HG02623 (cell line): Measurements from ENCODE around the gene KDM6A.
"Not testable (repeated sequence)": the region's sequence is repeated elsewhere in the genome, so short reads cannot be mapped to it uniquely, and the experiment has no call there.

Source experiments
- ATAC-seq: cut with Tn5 transposase; IDR thresholded peaks from one replicate; pipeline ENCODE4 v1.9.1; 2021; ENCODE audit warnings: moderate library complexity; ENCODE audit not compliant: unreplicated experiment

Gene KDM6A

DNA sequence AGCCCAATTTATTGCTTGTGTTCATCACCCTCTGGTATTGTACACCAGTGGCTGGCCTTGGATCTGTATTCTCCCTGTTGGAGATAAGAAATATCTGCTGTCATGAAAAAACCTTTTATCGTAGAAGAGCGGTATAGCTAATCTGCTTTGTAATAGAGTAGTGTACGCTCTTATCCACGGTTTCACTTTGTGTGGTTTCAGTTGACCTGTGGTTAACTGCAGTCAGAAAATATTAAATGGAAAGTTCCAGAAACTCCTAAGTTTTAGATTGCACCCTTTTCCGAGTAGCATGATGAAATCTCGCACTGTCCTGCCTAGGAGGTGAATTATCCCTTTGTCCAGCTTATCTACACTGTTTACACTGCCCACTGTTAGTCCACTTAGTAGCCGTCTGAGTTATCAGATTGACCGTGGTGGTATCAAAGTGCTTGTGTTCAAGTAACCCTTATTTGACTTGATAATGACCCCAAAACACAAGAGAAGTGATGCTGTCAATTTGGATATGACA, 42.4 kb downstream of the KDM6A start:
- ATAC-seq, result no peak

DNA sequence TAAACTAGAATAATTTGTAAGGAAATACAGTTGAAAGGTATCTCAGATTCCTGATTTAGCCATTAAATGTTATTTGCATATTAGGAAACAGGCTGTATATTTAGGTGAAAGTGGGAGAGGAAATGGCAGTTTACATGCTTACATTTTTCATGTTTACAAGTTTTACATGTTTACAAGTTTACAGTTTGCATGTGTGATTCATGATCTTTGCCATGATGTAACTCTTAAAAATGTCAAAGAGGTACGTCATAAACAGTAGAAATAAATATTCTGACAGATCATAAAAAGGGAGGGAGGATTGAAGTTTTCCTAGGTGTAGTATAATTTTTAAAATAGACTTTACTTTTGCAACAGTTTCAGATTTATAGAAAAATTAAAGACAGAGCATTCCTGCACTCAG, 45.7 kb downstream of the KDM6A start:
- ATAC-seq, result no peak

DNA sequence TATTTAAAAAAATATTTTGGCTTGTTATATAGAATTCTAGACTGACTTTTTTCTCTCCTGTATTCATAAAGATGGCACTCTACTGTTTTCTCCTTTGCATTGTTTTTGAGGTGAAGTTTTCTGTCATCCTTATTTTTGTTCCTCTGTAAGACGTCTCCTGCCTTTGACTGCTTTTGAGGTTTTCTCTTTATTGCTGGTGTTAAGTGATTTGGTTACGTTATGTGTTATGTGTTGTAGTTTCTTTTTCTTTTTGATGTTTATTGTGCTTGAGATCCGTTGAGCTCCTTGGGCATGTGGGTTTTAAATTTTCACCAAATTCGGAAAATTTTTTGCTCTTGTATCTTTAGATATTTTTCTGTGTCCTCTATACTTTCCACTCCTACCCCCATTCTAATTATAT, 50.0 kb downstream of the KDM6A start:
- ATAC-seq, result no peak

DNA sequence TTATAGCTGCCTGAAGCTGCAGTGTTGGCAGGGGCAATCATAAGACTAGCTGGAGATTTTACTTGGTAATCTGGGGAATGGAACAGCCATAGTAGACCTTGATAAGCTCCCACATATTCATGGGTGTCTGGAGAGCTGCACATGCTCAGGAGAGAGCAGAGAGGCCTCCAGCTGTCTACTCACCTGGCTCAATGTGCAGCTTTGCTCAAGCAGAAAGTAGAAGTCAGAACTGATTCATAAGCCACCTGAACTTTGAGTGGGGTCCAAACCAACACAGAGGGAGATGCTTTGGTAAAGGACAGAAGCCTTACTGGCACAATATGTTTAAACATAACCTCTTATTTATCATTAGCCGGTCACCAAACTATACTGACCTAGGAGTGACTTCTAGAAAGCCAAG, 54.4 kb downstream of the KDM6A start:
- ATAC-seq, result no peak

DNA sequence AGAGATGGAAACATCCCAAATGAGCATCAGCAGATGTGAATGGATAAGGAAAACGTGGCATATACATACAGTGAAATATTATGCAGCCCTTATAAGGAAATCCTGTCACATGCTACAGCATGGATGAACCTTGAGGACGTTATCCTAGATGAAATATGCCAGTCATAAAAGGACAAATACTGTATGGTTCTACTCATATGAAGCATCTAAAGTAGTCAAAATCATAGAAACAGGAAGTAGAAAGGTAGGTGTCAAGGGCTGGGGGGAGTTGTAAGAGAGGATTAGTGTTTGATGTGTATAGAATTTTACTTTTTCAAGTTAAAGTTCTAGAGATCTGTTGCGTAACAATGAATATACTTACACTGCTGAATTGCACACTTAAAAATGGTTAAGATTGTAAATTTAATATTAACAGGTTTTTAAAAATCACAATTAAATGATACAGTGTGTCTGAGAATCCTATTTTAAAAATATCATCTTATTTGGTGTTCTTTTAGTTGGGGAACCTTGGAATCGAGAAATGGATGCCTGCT, 58.5 kb downstream of the KDM6A start:
- ATAC-seq, result no peak

DNA sequence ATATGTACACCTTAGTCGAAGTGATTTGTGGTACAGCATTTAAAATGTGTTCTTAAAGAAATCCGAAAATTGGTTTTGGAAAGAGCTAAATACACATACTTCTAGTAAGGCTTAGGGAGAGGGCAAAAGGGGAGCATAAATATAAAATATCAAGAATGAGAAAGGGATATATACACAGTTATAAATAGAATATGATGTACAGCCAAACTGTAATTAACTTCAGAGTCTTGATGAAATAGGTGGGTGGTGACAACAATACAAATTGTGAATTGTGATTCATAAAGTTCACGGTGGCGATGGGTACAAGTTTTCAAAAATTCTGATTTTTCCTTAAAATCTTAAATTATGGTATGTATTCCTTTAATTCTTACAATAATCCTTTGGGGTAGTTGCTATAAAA, 62.2 kb downstream of the KDM6A start:
- ATAC-seq, result no peak

DNA sequence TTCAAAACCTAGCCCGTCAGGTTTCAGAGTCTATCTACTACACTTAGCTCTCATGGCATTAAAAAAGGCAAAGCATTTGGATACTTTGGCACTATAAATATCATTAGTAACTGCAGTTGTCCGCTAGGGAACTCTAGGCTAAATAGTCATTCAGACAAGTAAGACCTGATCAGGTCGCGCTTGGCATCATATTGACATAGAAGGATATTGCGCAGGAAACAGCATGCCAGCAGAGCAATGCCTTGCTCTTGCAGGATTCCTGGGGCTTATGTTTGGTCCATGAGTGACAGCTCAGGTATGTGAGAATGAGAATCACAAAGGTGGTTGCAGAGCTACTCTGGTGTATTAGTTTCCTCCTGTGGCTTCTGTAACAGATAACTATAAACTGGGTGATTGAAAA, 62.7 kb downstream of the KDM6A start:
- no peak for ATAC-seq

DNA sequence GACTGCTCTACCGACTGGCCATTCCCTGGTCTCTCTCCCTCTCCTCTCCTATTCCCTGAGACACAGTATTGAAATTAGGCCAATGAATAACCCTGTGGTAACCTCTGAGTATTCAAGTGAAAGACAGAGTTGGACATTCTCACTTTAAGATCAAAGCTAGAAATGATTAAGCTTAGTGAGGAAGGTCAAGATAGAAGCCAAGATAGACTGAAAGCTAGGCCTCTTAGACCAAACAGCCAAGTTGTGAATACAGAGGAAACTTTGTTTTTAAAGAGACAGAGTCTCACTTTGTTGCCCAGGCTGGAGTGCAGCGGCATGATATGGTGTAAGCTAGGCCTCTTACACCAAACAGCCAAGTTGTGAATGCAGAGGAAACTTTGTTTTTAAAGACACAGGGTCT, 64.6 kb downstream of the KDM6A start:
- no peak for ATAC-seq

DNA sequence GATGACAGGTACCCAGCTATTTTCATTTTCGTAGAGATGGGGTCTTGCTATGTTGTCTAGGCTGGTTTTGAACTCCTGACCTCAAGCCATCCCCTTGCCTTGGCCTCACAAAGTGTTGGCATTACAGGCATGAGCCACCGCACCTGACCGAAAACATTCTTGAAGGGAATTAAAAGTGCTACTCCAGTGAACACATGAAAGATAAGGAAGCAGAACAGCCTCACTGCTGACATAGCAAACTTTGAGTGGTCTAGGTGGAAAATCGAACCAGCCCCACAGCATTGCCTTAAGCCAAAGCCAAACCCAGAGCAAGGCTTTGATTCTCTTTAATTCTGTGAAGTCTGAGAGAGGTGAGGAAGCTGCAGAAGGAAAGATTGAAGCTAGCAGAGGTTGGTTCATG, 65.1 kb downstream of the KDM6A start:
- no peak for ATAC-seq

DNA sequence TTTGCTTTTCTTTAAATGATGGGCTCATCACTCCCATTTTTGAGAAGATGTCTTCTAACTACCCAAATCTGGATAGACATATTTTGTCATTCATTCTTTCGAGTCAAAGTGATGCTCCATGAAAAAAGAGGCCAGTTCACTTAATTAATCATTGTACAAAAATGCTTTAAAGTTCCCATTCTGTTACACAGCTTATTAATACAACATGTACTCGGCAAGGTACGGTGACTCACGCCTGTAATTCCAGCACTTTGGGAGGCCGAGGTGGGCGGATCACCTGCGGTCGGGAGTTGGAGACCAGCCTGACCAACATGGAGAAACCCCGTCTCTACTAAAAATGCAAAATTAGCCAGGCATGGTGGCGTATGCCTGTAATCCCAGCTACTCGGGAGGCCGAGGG, 67.6 kb downstream of the KDM6A start:
- ATAC-seq, result not testable (repeated sequence)

DNA sequence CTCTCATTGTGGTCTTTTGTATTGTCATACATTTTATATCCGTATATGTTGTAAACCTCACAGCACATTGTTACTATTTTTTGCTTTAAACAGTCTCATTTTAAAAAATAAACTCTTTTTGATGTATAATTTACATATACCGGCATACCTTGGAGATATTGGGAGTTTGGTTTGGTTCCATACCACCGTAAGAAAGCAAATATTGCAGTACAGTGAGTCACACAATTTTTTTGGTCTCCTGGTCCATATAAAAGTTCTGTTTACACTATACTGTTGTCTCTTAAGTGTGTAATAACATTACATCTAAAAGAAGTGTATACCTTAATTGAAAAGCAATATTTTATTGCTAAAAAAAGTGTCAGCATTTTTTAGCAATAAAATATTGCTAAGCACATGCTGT, 70.0 kb downstream of the KDM6A start:
- no peak for ATAC-seq

DNA sequence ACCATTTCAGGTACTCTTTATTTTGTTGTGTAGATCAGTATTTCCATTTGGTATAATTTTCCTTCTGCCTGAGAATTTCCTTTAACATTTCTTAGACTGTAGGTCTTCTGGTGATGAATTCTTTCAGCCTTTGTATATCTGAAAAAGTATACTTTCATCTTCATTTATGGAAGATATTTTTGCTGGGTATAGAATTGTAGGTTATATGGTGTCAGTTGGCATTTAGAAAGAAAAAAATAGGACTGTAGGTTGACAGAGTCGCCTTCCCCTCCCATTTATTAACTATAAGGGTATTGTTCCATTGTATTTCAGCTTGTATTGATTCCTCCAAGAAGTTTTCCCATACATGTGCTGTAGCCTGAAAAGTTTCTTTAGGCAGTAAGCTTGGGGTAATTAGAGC, 71.9 kb downstream of the KDM6A start:
- no peak for ATAC-seq

DNA sequence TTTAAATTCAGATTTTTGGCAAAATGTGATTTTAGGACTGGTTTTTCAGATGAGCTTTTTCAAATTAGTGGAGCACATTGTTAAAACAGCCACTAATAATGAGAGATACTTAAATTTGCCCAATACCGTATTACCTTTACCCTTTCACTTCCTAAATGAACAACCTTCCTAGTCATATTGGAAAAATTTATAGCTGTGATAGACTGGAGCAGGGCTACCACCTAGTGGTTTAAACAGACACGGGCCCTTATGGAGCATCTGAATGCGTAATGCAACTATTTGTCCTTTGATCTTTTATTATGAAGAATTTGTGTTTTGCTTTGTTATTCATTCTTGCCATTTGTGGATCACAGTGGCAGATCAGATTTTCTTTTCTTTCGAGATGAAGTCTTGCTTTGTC, 72.7 kb downstream of the KDM6A start:
- ATAC-seq, result no peak

DNA sequence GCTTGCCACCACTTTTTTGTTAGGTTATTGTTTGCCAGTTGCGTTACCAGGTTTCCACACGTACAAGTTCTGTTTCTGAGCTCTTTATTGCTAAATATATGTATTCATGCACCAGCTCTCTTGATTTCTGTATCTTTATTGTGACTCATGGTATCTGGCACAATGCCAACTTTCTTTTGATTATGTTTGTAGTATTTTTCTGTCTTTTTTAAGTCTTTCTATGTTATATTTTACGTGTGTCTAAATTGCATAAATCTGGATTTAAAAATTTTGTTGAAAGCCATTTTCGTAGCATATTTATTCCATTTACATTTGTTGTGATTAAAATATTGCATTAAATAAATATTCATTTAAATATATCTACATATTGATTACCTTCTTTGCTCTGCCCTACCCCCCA, 73.8 kb downstream of the KDM6A start:
- no peak for ATAC-seq

DNA sequence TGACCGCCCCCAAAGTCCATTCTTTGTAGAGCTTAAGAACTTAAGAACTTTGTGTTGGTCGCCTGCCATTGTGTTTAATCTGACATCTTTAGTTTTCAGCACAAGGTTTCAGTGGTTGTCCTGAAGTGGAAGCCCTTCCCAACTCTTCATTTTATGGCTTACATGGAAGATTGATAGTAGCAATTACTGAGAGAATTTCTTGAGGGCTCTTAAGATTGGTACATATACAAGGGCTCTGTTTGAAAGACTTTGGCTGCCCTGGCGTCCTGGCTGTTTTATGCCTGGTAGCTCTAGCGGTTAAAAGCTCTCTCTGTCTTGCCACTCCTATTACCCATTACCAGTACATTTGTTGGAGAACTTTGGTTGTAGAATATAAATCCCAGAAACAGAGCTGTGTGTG, 75.0 kb downstream of the KDM6A start:
- no peak for ATAC-seq

DNA sequence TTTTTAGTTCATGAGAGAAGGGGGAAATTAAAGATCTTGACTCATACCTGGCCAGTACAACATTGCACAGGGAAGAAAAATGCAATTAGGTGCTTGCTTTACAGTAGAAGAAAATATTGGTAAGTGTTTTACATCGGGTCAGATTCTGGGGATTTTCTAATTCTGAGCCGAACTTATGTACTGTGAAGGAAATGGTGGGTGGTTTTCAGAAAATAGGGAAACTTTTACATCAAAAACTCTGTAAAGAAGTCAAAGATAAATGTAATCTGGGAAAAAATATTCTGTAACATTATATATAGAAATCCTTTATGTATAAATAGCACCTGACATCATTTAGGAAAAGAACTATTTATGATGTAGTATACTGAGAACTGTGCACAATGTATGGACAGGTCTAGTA, 75.4 kb downstream of the KDM6A start:
- no peak for ATAC-seq

DNA sequence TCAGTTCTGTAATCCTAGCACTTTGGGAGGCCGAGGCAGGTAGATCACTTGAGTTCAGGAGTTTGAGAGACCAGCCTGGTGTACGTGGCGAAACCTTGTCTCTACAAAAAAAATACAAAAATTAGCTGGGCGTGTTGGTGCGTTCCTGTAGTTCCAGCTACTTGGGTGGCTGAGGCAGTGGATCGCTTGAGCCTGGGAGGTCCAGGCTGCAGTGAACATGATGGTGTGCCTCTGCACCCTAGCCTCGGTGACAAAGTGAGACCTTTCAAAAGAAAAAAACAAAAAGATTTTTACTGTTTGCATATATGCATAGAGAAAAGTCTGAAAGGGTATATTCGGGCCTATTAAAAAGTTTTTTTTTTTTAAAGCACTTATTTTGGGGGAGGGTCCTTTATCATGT, 76.1 kb downstream of the KDM6A start:
- ATAC-seq, result no peak

DNA sequence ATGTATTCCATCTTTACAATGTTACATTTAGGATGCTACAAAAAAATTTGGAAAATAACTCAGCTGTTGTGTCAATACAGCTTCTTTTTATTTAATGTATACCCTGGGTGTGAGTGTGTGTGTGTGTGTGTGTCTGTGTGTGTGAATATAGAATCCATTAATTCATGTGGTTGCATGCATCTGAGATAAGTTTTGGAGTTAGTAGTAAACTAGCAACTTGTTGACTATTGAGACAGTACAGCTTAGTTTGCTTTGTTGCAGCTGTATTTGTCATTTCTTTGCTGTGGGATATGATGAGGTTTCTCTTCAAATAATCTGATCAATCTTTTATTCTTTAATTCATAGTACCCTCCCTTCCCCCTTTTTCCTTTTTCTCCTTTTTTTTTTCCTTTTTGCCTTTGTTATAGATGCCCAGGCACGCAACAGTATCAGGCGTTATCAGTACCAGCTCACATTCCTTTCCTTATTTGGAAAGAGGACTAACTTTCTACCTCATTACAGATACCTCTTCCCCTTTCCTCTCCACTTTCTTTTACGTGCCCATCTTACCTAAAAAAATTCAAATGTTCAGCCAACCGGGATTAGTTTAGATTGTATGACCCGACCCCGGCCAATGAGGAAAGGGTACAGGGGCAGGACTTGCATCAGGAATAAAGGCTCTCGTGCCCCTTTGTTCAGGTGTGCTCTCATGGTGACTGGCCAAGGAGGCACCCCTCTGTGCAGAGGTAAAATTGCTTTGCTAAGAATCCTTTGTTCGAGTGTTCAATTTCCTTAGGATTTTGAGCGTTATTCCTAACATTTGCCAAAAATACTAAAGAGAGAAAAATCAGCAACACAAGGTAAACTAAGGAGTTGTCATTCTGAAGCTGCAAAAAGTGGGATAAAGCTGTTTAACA, 77.7 kb downstream of the KDM6A start:
- not testable (repeated sequence) for ATAC-seq

DNA sequence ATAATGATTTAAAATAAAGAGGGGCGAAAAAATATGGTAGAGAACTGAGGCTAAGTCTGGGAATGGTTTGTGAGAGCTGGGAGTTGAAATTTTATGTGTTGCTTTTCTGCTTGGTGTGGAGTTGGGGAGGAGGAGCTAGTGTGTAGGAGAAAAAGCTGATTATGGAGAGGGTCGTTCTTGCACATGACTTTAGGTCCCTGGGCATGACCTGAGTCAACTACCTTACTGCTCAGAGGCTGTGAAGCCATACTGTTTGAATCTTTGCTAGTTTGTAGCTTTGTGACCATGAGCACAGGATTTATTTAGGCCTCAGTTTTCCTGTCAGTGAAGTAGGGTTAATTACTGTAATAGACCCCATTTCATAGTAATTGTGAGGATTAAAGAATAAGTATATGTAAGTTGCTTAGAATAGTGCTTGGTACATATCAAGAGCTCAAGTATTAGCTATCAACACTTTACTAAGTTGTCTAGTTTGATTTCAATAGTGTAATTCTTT, 78.6 kb downstream of the KDM6A start:
- no peak for ATAC-seq

DNA sequence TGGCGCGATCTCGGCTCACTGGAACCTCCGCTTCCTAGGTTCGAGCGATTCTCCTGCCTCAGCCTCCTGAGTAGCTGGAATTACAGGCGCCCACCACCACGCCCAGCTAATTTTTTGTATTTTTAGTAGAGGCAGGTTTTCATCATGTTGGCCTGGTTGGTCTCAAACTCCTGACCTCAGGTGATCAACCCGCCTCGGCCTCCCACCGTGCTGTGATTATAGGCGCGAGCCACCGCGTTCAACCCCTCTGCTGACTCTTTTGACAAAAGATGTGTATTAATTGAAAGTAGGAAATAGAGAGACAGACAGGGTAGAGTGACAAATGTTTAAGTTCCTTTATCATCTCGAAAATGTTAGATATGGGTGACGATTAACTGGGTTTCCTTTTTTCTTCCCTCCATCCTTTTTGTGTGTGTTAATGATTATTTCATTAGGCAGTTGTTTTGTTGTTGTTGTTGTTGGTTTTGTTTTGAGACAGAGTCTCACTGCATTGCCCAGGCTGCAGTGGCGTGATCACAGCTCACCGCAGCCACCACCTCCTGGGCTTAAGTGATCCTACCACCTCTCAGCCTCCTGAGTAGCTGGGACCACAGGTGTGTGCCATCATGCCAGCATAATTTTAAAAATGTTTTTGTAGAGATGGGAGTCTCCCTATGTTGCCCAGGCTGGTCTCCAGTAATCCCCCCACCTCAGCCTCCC, 79.5 kb downstream of the KDM6A start:
- ATAC-seq, result no peak

DNA sequence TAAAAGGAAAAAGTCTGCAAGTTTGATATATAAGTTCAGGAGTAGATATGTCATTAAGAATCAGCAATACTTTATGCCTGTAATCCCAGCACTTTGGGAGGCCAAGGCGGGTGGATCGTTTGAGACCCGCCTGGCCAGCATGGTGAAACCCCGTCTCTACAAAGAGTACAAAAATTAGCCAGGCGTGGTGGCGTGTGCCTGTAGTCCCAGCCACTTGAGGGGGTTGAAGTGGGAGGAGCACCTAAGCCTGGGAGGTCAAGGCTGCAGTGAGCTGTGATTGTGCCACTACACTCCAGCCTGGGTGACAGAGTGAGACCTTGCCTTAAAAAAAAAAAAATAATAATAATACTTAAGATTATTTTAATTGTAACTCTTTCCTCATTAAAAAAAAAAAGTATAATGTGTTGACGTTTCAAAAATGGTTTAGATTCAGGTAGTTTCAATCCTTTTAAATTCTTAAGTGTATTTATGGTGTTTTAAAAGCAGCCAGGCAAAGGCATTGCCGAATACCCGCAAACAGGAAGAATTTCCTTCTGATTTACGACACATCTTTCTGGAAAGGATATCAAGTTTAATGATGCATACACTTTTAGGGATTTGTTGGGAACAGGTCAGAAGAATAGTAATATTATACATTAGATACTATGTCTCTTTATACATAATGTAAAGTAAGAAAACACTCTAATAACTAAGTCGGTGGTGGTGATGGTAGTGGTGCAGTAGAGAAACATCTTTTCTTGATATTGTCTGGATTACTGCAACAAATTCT, 80.9 kb downstream of the KDM6A start:
- ATAC-seq, result no peak
